ENCODE data around the gene GID8.

DNA sequence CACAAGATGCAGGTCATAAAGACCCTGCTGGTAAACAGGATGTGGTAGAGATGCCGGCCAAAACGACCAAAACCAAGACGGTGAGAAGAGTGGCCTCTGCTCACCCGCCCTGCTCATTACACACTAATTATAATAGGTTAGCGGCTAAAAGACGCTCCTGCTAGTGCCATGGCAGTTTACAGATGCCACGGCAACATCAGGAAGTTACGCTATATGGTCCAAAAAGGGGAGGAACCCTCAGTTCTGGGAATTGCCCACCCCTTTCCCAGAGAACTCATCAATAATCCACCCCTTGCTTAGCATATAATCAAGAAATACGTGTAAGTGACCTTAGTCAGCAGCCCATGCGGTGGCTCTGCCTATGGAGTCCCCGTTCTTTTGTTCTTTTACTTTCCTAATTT, 51.3 kb downstream of the GID8 start:
- TF ChIP-seq, protein P1, sequence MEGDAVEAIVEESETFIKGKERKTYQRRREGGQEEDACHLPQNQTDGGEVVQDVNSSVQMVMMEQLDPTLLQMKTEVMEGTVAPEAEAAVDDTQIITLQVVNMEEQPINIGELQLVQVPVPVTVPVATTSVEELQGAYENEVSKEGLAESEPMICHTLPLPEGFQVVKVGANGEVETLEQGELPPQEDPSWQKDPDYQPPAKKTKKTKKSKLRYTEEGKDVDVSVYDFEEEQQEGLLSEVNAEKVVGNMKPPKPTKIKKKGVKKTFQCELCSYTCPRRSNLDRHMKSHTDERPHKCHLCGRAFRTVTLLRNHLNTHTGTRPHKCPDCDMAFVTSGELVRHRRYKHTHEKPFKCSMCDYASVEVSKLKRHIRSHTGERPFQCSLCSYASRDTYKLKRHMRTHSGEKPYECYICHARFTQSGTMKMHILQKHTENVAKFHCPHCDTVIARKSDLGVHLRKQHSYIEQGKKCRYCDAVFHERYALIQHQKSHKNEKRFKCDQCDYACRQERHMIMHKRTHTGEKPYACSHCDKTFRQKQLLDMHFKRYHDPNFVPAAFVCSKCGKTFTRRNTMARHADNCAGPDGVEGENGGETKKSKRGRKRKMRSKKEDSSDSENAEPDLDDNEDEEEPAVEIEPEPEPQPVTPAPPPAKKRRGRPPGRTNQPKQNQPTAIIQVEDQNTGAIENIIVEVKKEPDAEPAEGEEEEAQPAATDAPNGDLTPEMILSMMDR (IDR thresholded peaks at IDR 0.05), result no peak
- no peak for TF ChIP-seq POLR2A (IDR thresholded peaks at IDR 0.05)

Data from adrenal gland (tissue), 5 donors.